Measurements from ENCODE around the gene TECPR2. TPM values are rescaled to one million over a fixed set of nuclear protein-coding genes. Genes with fewer than 3 reads are reported as not detected.

The TECPR2 gene
- total and polyA plus RNA-seq, 4 donors: 2.0 to 12.6 (median 5.2) TPM

GRCh38 chr14:102528431-102529170, 165.9 kb downstream of the TECPR2 start:
- DNase-seq (ENCODE audit: low spot score): no peak
- H3K9me3 ChIP-seq (ENCODE audit: control insufficient read depth in 4 of 4, low read length in 3 of 4): no peaks in the 10 kb centered on the region
- H3K27ac ChIP-seq (ENCODE audit: low read depth in 1 of 2, low read length in 2 of 2): no peak overlapping the region
- 86% methylated on average over 11 of the region's 11 CpGs for whole genome bisulfite sequencing
- no peaks in the 10 kb centered on the region for H3K36me3 ChIP-seq (ENCODE audit: control insufficient read depth in 4 of 4, insufficient read depth in 3 of 4, low read depth in 1 of 4, low read length in 3 of 4)
- no peaks in the 10 kb centered on the region for H3K27me3 ChIP-seq (ENCODE audit: control insufficient read depth in 4 of 4, insufficient read depth in 4 of 4, low read length in 3 of 4)
- H3K4me1 ChIP-seq (ENCODE audit: control insufficient read depth in 4 of 4, insufficient read depth in 4 of 4, low read length in 3 of 4): peaks cover 3 to 12% (median 9%) of the 10 kb centered on the region in 4 donors
- TF ChIP-seq GABPA (IDR thresholded peaks at IDR 0.05 in 1 of 2, conservative IDR thresholded peaks at IDR 0.05 in 1 of 2) (no peak), MAX (IDR thresholded peaks at IDR 0.05) (no peak), SP1 (IDR thresholded peaks at IDR 0.05) (no peak), JUND (IDR thresholded peaks at IDR 0.05) (no peak), REST (IDR thresholded peaks at IDR 0.05) (no peak), YY1 (IDR thresholded peaks at IDR 0.05) (no peak), RXRA (IDR thresholded peaks at IDR 0.05) (no peak), TAF1 (conservative IDR thresholded peaks at IDR 0.05) (no peak)
- TF ChIP-seq, protein P1, sequence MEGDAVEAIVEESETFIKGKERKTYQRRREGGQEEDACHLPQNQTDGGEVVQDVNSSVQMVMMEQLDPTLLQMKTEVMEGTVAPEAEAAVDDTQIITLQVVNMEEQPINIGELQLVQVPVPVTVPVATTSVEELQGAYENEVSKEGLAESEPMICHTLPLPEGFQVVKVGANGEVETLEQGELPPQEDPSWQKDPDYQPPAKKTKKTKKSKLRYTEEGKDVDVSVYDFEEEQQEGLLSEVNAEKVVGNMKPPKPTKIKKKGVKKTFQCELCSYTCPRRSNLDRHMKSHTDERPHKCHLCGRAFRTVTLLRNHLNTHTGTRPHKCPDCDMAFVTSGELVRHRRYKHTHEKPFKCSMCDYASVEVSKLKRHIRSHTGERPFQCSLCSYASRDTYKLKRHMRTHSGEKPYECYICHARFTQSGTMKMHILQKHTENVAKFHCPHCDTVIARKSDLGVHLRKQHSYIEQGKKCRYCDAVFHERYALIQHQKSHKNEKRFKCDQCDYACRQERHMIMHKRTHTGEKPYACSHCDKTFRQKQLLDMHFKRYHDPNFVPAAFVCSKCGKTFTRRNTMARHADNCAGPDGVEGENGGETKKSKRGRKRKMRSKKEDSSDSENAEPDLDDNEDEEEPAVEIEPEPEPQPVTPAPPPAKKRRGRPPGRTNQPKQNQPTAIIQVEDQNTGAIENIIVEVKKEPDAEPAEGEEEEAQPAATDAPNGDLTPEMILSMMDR (IDR thresholded peaks at IDR 0.05; ENCODE audit: low read depth, low read length, missing input control): no peak
- H3K9ac ChIP-seq (ENCODE audit: low read depth in 1 of 2, low read length in 2 of 2): no peak overlapping the region
- H3K4me3 ChIP-seq (ENCODE audit: low read depth in 1 of 3, low read length in 3 of 3): no peak overlapping the region

- Histone ChIP-seq H3K9ac (ENCODE audit: low read depth in 1 of 2, low read length in 2 of 2) (no peak overlapping the region), H3K27me3 (ENCODE audit: control insufficient read depth in 4 of 4, insufficient read depth in 4 of 4, low read length in 3 of 4) (no peaks in the 10 kb centered on the region), H3K27ac (ENCODE audit: low read depth in 1 of 2, low read length in 2 of 2) (no peak overlapping the region), H3K9me3 (ENCODE audit: control insufficient read depth in 4 of 4, low read length in 3 of 4) (no peaks in the 10 kb centered on the region), H3K4me3 (ENCODE audit: low read depth in 1 of 3, low read length in 3 of 3) (no peak overlapping the region), H3K36me3 (ENCODE audit: control insufficient read depth in 4 of 4, insufficient read depth in 3 of 4, low read depth in 1 of 4, low read length in 3 of 4) (no peaks in the 10 kb centered on the region), H3K4me1 (ENCODE audit: control insufficient read depth in 4 of 4, insufficient read depth in 4 of 4, low read length in 3 of 4) (no peaks in the 10 kb centered on the region)
- no peak for TF ChIP-seq MAX (IDR thresholded peaks at IDR 0.05)
- TF ChIP-seq YY1 (IDR thresholded peaks at IDR 0.05): no peak
- no peak for TF ChIP-seq GABPA (IDR thresholded peaks at IDR 0.05 in 1 of 2, conservative IDR thresholded peaks at IDR 0.05 in 1 of 2)
- TF ChIP-seq RAD21 (IDR thresholded peaks at IDR 0.05): no peak
- TF ChIP-seq EGR1 (IDR thresholded peaks at IDR 0.05; ENCODE audit: low read depth in 2 of 2): no peak
- no peak for TF ChIP-seq TAF1 (conservative IDR thresholded peaks at IDR 0.05)
- no peak for TF ChIP-seq REST (IDR thresholded peaks at IDR 0.05)
- no peak for TF ChIP-seq HNF4A (conservative IDR thresholded peaks at IDR 0.05)
- TF ChIP-seq ZBTB33 (IDR thresholded peaks at IDR 0.05): no peak
- TF ChIP-seq JUND (IDR thresholded peaks at IDR 0.05): no peak
- TF ChIP-seq ATF3 (IDR thresholded peaks at IDR 0.05): no peak
- no peak for TF ChIP-seq NR2F2 (IDR thresholded peaks at IDR 0.05)
- no peak for TF ChIP-seq FOXA1 (IDR thresholded peaks at IDR 0.05)
- TF ChIP-seq FOXA2 (IDR thresholded peaks at IDR 0.05): no peak
- no peak for DNase-seq (ENCODE audit: low spot score)
- 77% methylated on average over 13 of the region's 13 CpGs for WGBS
Observed at GRCh38 chr14:102530828-102531478, 168.2 kb downstream of the TECPR2 start.
